NT2/D1 (cell line): ENCODE data around the gene MOB3B.
"Not testable (repeated sequence)": the region's sequence is repeated elsewhere in the genome, so short reads cannot be mapped to it uniquely, and the experiment has no call there.

Experiments used
- SUZ12 ChIP-seq: IDR thresholded peaks from 2 replicates; pipeline ENCODE4 v1.6.1; 2011; ENCODE audit not compliant: insufficient read length, insufficient read depth; ENCODE audit errors: extremely low read depth
- YY1 ChIP-seq: IDR thresholded peaks from 2 replicates; pipeline ENCODE4 v1.6.1; 2011; ENCODE audit not compliant: insufficient read length, insufficient read depth
- ZNF274 ChIP-seq: IDR thresholded peaks from 2 replicates; pipeline ENCODE4 v1.6.1; 2011; ENCODE audit warnings: mild to moderate bottlenecking, low read depth, low read length

DNA sequence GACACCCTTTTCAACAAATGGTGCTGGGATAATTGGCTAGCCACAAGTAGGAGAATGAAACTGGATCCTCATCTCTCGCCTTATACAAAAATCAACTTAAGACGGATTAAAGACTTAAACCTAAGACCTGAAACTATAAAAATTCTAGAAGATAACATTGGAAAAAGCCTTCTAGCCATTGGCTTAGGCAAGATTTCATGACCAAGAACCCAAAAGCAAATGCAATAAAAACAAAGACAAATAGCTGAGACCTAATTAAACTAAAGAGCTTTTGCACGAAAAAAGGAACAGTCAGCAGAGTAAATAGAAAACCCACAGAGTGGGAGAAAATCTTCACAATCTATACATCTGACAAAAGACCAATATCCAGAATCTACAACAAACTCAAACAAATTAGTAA lies 110.1 kb downstream of the MOB3B start:
- TF ChIP-seq YY1, ZNF274, SUZ12: not testable (repeated sequence)
